ENCODE results near the gene PRC1. TPM values are rescaled to one million over a fixed set of nuclear protein-coding genes. Genes with fewer than 3 reads are reported as not detected.

PRC1 gene
- total RNA-seq, 3 donors from 2014 or later (not counting 1 experiment from before 2014, with no cell fraction given): 18.9 to 25.1 (median 23.3) TPM

DNA sequence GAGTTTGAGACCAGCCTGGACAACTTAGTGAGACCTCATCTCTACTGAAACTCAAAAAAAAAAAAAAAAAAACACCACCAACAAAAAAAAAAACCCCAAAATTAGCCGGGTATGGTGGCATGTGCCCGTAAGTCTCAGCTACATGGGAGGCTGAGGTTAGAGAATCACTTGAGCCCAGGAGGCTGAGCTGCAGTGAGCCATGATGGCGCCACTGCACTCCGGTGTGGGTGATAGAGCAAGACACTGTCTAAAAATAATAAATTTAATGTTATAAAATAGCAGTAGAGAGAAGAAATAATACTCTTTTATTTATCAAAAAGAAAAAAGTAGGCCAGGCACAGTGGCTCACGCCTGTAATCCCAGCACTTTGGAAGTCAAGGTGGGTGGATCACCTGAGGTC, 22.2 kb downstream of the PRC1 start:
- no peaks in the 10 kb centered on the region for H3K4me1 Mint-ChIP-seq
- H3K4me3 Mint-ChIP-seq: no peak overlapping the region
- H3K4me1 ChIP-seq (ENCODE audit: control insufficient read depth, insufficient read depth, low read length): no peaks in the 10 kb centered on the region
- TF ChIP-seq, protein P1, sequence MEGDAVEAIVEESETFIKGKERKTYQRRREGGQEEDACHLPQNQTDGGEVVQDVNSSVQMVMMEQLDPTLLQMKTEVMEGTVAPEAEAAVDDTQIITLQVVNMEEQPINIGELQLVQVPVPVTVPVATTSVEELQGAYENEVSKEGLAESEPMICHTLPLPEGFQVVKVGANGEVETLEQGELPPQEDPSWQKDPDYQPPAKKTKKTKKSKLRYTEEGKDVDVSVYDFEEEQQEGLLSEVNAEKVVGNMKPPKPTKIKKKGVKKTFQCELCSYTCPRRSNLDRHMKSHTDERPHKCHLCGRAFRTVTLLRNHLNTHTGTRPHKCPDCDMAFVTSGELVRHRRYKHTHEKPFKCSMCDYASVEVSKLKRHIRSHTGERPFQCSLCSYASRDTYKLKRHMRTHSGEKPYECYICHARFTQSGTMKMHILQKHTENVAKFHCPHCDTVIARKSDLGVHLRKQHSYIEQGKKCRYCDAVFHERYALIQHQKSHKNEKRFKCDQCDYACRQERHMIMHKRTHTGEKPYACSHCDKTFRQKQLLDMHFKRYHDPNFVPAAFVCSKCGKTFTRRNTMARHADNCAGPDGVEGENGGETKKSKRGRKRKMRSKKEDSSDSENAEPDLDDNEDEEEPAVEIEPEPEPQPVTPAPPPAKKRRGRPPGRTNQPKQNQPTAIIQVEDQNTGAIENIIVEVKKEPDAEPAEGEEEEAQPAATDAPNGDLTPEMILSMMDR (IDR thresholded peaks at IDR 0.05): no peak
- no peak for DNase-seq
- no peaks in the 10 kb centered on the region for H3K9me3 Mint-ChIP-seq
- peaks cover 15% of the 10 kb centered on the region for H3K36me3 ChIP-seq (ENCODE audit: control insufficient read depth, insufficient read depth, low read length)
- H3K4me3 ChIP-seq (ENCODE audit: low read length): no peak overlapping the region
- 94% methylated on average over 2 of the region's 5 CpGs for WGBS (ENCODE audit: insufficient coverage)
- H3K27ac Mint-ChIP-seq: no peak overlapping the region
- intact Hi-C loops (cut with micrococcal nuclease): no loop called here
- no peaks in the 10 kb centered on the region for H3K9me3 ChIP-seq (ENCODE audit: control insufficient read depth, insufficient read depth, low read length)
- H3K27ac ChIP-seq (ENCODE audit: low read length): no peak overlapping the region
- H3K27me3 ChIP-seq (ENCODE audit: control insufficient read depth, insufficient read depth, low read length): no peaks in the 10 kb centered on the region
- no peaks in the 10 kb centered on the region for H3K36me3 Mint-ChIP-seq
- ATAC-seq: no peak
- no peaks in the 10 kb centered on the region for H3K27me3 Mint-ChIP-seq (ENCODE audit: low read depth in 2 of 2)

DNA sequence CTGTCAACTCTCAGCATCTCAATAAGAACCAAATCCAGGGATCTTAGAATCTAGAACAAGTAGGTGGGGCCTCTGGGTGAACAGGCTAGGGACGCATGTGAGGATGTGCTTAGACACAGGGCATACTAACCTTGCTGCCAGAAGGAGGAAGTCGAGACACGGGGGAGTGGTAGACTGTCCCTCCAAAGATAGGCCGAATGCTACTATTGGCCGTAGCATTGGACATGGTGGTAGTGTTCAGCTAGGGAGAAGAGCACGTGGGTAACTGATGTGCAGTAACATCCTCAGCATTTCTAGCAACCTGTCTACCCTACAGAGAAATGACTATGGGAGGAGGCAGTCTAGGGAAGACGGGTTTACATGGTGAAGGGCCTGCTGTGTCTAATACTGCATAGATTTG, 24.1 kb downstream of the PRC1 start:
- no peaks in the 10 kb centered on the region for H3K36me3 Mint-ChIP-seq
- TF ChIP-seq, protein P1 (IDR thresholded peaks at IDR 0.05): no peak
- no peak overlapping the region for H3K4me3 ChIP-seq (ENCODE audit: low read length)
- no peaks in the 10 kb centered on the region for H3K9me3 ChIP-seq (ENCODE audit: control insufficient read depth, insufficient read depth, low read length)
- H3K27me3 Mint-ChIP-seq (ENCODE audit: low read depth in 2 of 2): no peaks in the 10 kb centered on the region
- no peaks in the 10 kb centered on the region for H3K27me3 ChIP-seq (ENCODE audit: control insufficient read depth, insufficient read depth, low read length)
- intact Hi-C loops (cut with micrococcal nuclease): no loop called here
- no peak for DNase-seq
- ATAC-seq: no peak
- no peaks in the 10 kb centered on the region for H3K4me1 ChIP-seq (ENCODE audit: control insufficient read depth, insufficient read depth, low read length)
- no peaks in the 10 kb centered on the region for H3K9me3 Mint-ChIP-seq
- H3K4me1 Mint-ChIP-seq: no peaks in the 10 kb centered on the region
- peaks cover 21% of the 10 kb centered on the region for H3K36me3 ChIP-seq (ENCODE audit: control insufficient read depth, insufficient read depth, low read length)
- no peak overlapping the region for H3K27ac Mint-ChIP-seq
- WGBS (ENCODE audit: insufficient coverage): 94% methylated on average over 6 of the region's 7 CpGs
- no peak overlapping the region for H3K4me3 Mint-ChIP-seq
- H3K27ac ChIP-seq (ENCODE audit: low read length): no peak overlapping the region

DNA sequence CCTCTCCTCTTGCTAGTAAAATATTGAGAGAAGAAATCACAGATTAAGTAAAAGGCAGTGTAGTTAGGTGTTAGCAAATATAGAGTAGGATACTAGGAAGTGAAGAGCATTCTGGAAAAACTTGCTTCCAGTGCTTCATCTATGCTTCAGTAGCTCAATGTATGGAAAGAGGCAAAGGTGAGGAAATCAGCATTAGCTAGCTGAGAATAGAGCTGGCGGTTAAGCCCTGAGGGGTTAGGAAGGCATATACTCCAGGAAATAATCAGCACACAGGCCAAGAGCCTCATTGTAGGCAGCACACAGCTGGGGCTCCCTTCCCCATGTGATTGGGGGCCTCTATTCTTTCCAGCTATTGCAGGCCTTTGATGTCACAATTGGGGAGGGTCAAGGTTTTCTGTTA, 25.9 kb downstream of the PRC1 start:
- WGBS (ENCODE audit: insufficient coverage): 100% methylated on average over 1 of the region's 1 CpG
- H3K36me3 Mint-ChIP-seq: no peaks in the 10 kb centered on the region
- no peak overlapping the region for H3K4me3 Mint-ChIP-seq
- ATAC-seq (no peak), DNase-seq (no peak)
- H3K27ac Mint-ChIP-seq: no peak overlapping the region
- no peaks in the 10 kb centered on the region for H3K4me1 Mint-ChIP-seq
- Histone ChIP-seq H3K9me3 (ENCODE audit: control insufficient read depth, insufficient read depth, low read length) (no peaks in the 10 kb centered on the region), H3K4me1 (ENCODE audit: control insufficient read depth, insufficient read depth, low read length) (no peaks in the 10 kb centered on the region), H3K27ac (ENCODE audit: low read length) (no peak overlapping the region), H3K36me3 (ENCODE audit: control insufficient read depth, insufficient read depth, low read length) (peaks cover 19% of the 10 kb centered on the region), H3K4me3 (ENCODE audit: low read length) (no peak overlapping the region), H3K27me3 (ENCODE audit: control insufficient read depth, insufficient read depth, low read length) (no peaks in the 10 kb centered on the region)
- intact Hi-C loops (cut with micrococcal nuclease): no loop called here
- H3K9me3 Mint-ChIP-seq: no peaks in the 10 kb centered on the region
- TF ChIP-seq, protein P1 (IDR thresholded peaks at IDR 0.05): no peak
- no peaks in the 10 kb centered on the region for H3K27me3 Mint-ChIP-seq (ENCODE audit: low read depth in 2 of 2)

DNA sequence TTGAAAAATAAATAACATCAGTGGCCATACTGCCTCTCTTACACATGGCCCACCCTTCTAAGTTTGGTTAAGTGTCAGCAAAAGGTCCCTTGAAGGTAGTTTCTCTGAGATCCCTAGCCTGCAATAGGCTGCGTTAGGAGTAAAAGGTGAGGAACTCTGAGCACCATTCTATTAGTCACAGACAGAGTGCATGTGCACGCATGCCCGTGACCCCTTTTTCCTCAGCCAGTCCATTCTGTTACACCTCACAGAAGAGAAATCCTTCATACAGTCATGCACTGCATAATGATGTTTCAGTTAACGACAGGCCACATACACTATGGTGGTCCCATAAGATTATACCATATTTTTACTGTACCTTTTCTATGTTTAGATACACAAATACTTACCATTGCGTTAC, 27.1 kb downstream of the PRC1 start:
- no peak overlapping the region for H3K4me3 Mint-ChIP-seq
- no peak overlapping the region for H3K27ac ChIP-seq (ENCODE audit: low read length)
- no peaks in the 10 kb centered on the region for H3K9me3 Mint-ChIP-seq
- TF ChIP-seq, protein P1 (IDR thresholded peaks at IDR 0.05): no peak
- ATAC-seq: no peak
- H3K27ac Mint-ChIP-seq: no peak overlapping the region
- no peaks in the 10 kb centered on the region for H3K36me3 Mint-ChIP-seq
- no peaks in the 10 kb centered on the region for H3K4me1 ChIP-seq (ENCODE audit: control insufficient read depth, insufficient read depth, low read length)
- DNase-seq: no peak
- peaks cover 19% of the 10 kb centered on the region for H3K36me3 ChIP-seq (ENCODE audit: control insufficient read depth, insufficient read depth, low read length)
- H3K9me3 ChIP-seq (ENCODE audit: control insufficient read depth, insufficient read depth, low read length): no peaks in the 10 kb centered on the region
- intact Hi-C loops (cut with micrococcal nuclease): no loop called here
- no peaks in the 10 kb centered on the region for H3K4me1 Mint-ChIP-seq
- H3K27me3 ChIP-seq (ENCODE audit: control insufficient read depth, insufficient read depth, low read length): no peaks in the 10 kb centered on the region
- WGBS (ENCODE audit: insufficient coverage): 98% methylated on average over 5 of the region's 5 CpGs
- no peak overlapping the region for H3K4me3 ChIP-seq (ENCODE audit: low read length)
- no peaks in the 10 kb centered on the region for H3K27me3 Mint-ChIP-seq (ENCODE audit: low read depth in 2 of 2)

Measured in natural killer cell (primary cell).